CD4-positive, alpha-beta T cell treated with Interferon gamma for 1 hour (primary cell): Measurements from ENCODE around the gene RHBDF2.

ENCODE experiments used
- DNase-seq: peaks from one replicate; pipeline ENCODE4 v3.0.0-alpha.2; 2020

Gene RHBDF2

GRCh38 chr17:76499267-76499667 is 2.0 kb downstream of the RHBDF2 start:
- DNase-seq = no peak

- no peak for DNase-seq
These were observed 2.4 kb downstream of the RHBDF2 start for GRCh38 chr17:76498876-76499251.

- no peak for DNase-seq
These were observed 3.0 kb downstream of the RHBDF2 start for GRCh38 chr17:76497979-76498875.

- no peak for DNase-seq
These were observed 3.6 kb downstream of the RHBDF2 start for GRCh38 chr17:76497699-76497978.

- no peak for DNase-seq
These were observed 4.8 kb downstream of the RHBDF2 start for GRCh38 chr17:76496464-76496863.

- DNase-seq = no peak
These were observed 5.4 kb downstream of the RHBDF2 start for GRCh38 chr17:76495663-76496400.

GRCh38 chr17:76493505-76494167 is 7.6 kb downstream of the RHBDF2 start:
- DNase-seq = no peak

GRCh38 chr17:76492989-76493501 is 8.2 kb downstream of the RHBDF2 start:
- DNase-seq = peak; percentile 86

- DNase-seq = peak; percentile 68
These were observed 8.9 kb downstream of the RHBDF2 start for GRCh38 chr17:76492123-76492988.

GRCh38 chr17:76491271-76492122 is 9.7 kb downstream of the RHBDF2 start:
- no peak for DNase-seq

GRCh38 chr17:76490112-76490710 is 11.0 kb downstream of the RHBDF2 start:
- DNase-seq = no peak

- DNase-seq = no peak
These were observed 13.6 kb downstream of the RHBDF2 start for GRCh38 chr17:76487451-76488192.

- no peak for DNase-seq
These were observed 15.7 kb downstream of the RHBDF2 start for GRCh38 chr17:76485569-76485968.

GRCh38 chr17:76484228-76484725 is 16.9 kb downstream of the RHBDF2 start:
- DNase-seq = no peak

- DNase-seq = peak; percentile 62
These were observed 20.1 kb downstream of the RHBDF2 start for GRCh38 chr17:76481071-76481655.

GRCh38 chr17:76480632-76481031 is 20.6 kb downstream of the RHBDF2 start:
- DNase-seq = no peak

- no peak for DNase-seq
These were observed 21.6 kb downstream of the RHBDF2 start for GRCh38 chr17:76479515-76480060.

- no peak for DNase-seq
These were observed 22.3 kb downstream of the RHBDF2 start for GRCh38 chr17:76478730-76479514.

GRCh38 chr17:76478097-76478496 is 23.1 kb downstream of the RHBDF2 start:
- DNase-seq = no peak
